HepG2 (cell line): ENCODE results near the gene FOXS1. TPM values are rescaled to one million over a fixed set of nuclear protein-coding genes. Genes with fewer than 3 reads are reported as not detected.

Experiments used
- ASH2L ChIP-seq: fragments of 300-600, 200-600 bp; sonication (generic); IDR thresholded peaks from 2 replicates; pipeline ENCODE4 v1.7.0; 2017; ENCODE audit warnings: low read depth, mild to moderate bottlenecking, moderate library complexity, mixed read lengths, low read length; ENCODE audit not compliant: insufficient read length
- BCL6 ChIP-seq: IDR thresholded peaks from 2 replicates; pipeline ENCODE4 v1.6.1; 2016; ENCODE audit warnings: missing genetic modification reagents, missing compliant biosample characterization
- DMTF1 ChIP-seq: sonication (generic); formaldehyde crosslinking; IDR thresholded peaks from 2 replicates; pipeline ENCODE4 v1.4.0; 2020; ENCODE audit warnings: mild to moderate bottlenecking, missing genetic modification reagents
- FOSL2 ChIP-seq: sonication (generic); formaldehyde crosslinking; IDR thresholded peaks from 2 replicates; pipeline ENCODE4 v1.4.0; 2020; ENCODE audit warnings: missing genetic modification reagents
- FOXK1 ChIP-seq: sonication (generic); formaldehyde crosslinking; IDR thresholded peaks from 2 replicates; pipeline ENCODE4 v1.4.0; 2020; ENCODE audit warnings: low read depth, missing genetic modification reagents, borderline replicate concordance
- GABPB1 ChIP-seq: IDR thresholded peaks from 2 replicates; pipeline ENCODE4 v1.6.1; 2016; ENCODE audit warnings: mild to moderate bottlenecking, missing genetic modification reagents, moderate library complexity, missing compliant biosample characterization
- GATAD1 ChIP-seq: IDR thresholded peaks from 2 replicates; pipeline ENCODE4 v1.6.1; 2016; ENCODE audit warnings: missing genetic modification reagents, missing compliant biosample characterization
- HMG20B ChIP-seq: conservative IDR thresholded peaks from 2 replicates; pipeline ENCODE4 v1.6.1; 2016; ENCODE audit warnings: missing genetic modification reagents, missing compliant biosample characterization
- ISX ChIP-seq: sonication (generic); formaldehyde crosslinking; conservative IDR thresholded peaks from 2 replicates; pipeline ENCODE4 v1.5.0; 2020; ENCODE audit warnings: missing genetic modification reagents
- MTERF4 ChIP-seq: sonication (generic); formaldehyde crosslinking; IDR thresholded peaks from 2 replicates; pipeline ENCODE4 v1.8.0; 2023; ENCODE audit warnings: mild to moderate bottlenecking, missing genetic modification reagents
- NFYB ChIP-seq: sonication (generic); formaldehyde crosslinking; IDR thresholded peaks from 2 replicates; pipeline ENCODE4 v1.4.0; 2020; ENCODE audit warnings: missing genetic modification reagents
- PAXIP1 ChIP-seq: sonication (generic); formaldehyde crosslinking; conservative IDR thresholded peaks from 2 replicates; pipeline ENCODE4 v1.4.0; 2020; ENCODE audit warnings: mild to moderate bottlenecking, missing genetic modification reagents, moderate library complexity
- RBM22 ChIP-seq: fragments of 200-400 bp; formaldehyde crosslinking; optimal IDR thresholded peaks from 2 replicates; pipeline ENCODE3; 2017; ENCODE audit warnings: mild to moderate bottlenecking, low read length, moderate library complexity
- RXRA ChIP-seq: sonication (generic); formaldehyde crosslinking; IDR thresholded peaks from 2 replicates; pipeline ENCODE4 v1.5.1; 2020; ENCODE audit warnings: missing genetic modification reagents
- SRF ChIP-seq: IDR thresholded peaks from 2 replicates; pipeline ENCODE4 v1.6.1; 2011; ENCODE audit warnings: mild to moderate bottlenecking, low read depth, low read length, moderate library complexity
- USF2 ChIP-seq, 2 experiments: sonication (generic) in 1 of 2; formaldehyde crosslinking in 1 of 2; IDR thresholded peaks; 2 replicates each; pipeline versions ENCODE4 v1.5.1 to v1.6.1; 2011 to 2020; ENCODE audit warnings: borderline replicate concordance in 1 of 2, low read depth in 1 of 2, low read length in 1 of 2, mild to moderate bottlenecking in 1 of 2, missing genetic modification reagents in 1 of 2, moderate library complexity in 1 of 2
- ZNF326 ChIP-seq: sonication (generic); formaldehyde crosslinking; IDR thresholded peaks from 2 replicates; pipeline ENCODE4 v1.4.0; 2020; ENCODE audit warnings: missing genetic modification reagents, borderline replicate concordance
- ZNF576 ChIP-seq: sonication (generic); formaldehyde crosslinking; IDR thresholded peaks from 2 replicates; pipeline ENCODE4 v1.4.0; 2020; ENCODE audit warnings: mild to moderate bottlenecking, missing genetic modification reagents
- ZNF777 ChIP-seq: sonication (generic); formaldehyde crosslinking; IDR thresholded peaks from 2 replicates; pipeline ENCODE4 v1.4.0; 2020; ENCODE audit warnings: missing genetic modification reagents
- polyA plus RNA-seq, 8 experiments: library from polyadenylated mRNA; depleted of rRNA in 3 of 8; stranded (reverse) in 7 of 8; unstranded in 1 of 8; fragments of >200 nt; fragmentation: Illumina TruSeq in 4 of 8; extraction: Trizol in 4 of 8; gene quantifications; 2 replicates each; pipeline versions ENCODE4 v1.2.1 to v1.2.3, GENCODE V29; 2011 to 2016; ENCODE audit warnings: low read depth in 4 of 8, missing spikeins in 1 of 8, mixed read lengths in 1 of 8; ENCODE audit not compliant: insufficient read depth in 1 of 8
- total RNA-seq, 5 experiments: library from RNA; depleted of rRNA; stranded (reverse); fragments of >200 nt; fragmentation: Illumina TruSeq; extraction: Trizol; gene quantifications; 2 replicates each; pipeline ENCODE4 v1.2.3, GENCODE V29; 2016; ENCODE audit warnings: low read depth in 1 of 5

FOXS1 gene
- total and polyA plus RNA-seq, 2 of the 13 experiments (the other 11 are each of a cell fraction or from before 2014, with no cell fraction given), result not detected

- TF ChIP-seq USF2 (IDR thresholded peaks at IDR 0.05; ENCODE audit: low read depth, low read length) (no peak; the same call in 1 of the 2 replicates), USF2 (CRISPR knock-in tag; IDR thresholded peaks at IDR 0.05; ENCODE audit: borderline replicate concordance) (no peak), SRF (no peak), DMTF1 (no peak), GATAD1 (CRISPR knock-in tag) (peak; percentile 14; the same call in 1 of the 2 replicates), NFYB (CRISPR knock-in tag) (no peak; the same call in 1 of the 2 replicates), ZNF576 (CRISPR knock-in tag) (no peak), RBM22 (no peak), MTERF4 (CRISPR knock-in tag) (no peak), HMG20B (CRISPR knock-in tag) (no peak), RXRA (CRISPR knock-in tag) (peak; percentile 38), ISX (CRISPR knock-in tag) (no peak), FOXK1 (no peak), ZNF777 (CRISPR knock-in tag) (no peak), FOSL2 (CRISPR knock-in tag) (peak; percentile 99), ASH2L (peak; percentile 55), BCL6 (CRISPR knock-in tag) (no peak), GABPB1 (CRISPR knock-in tag) (peak; percentile 57; the same call in 1 of the 2 replicates), PAXIP1 (peak; percentile 62; the same call in 1 of the 2 replicates), ZNF326 (CRISPR knock-in tag) (no peak)
Measured at GRCh38 chr20:31835977-31836852, 9.2 kb downstream of the FOXS1 start (continued).
